H9 (cell line): ENCODE measurements around the gene AMMECR1L. TPM values are rescaled to one million over a fixed set of nuclear protein-coding genes. Genes with fewer than 3 reads are reported as not detected.

Experiments used
- DNase-seq: peaks from one replicate; pipeline ENCODE4 v3.0.0-alpha.2; 2017
- H2AFZ ChIP-seq: one replicate; pipeline ENCODE4 v1.6.1; 2013; ENCODE audit warnings: mild to moderate bottlenecking, low read length, control low read depth, moderate library complexity
- H2AK5ac ChIP-seq: 2 replicates; pipeline ENCODE4 v1.6.1; 2013; ENCODE audit warnings: low read length, control low read depth, mixed read lengths; ENCODE audit not compliant: insufficient read length
- H2BK120ac ChIP-seq: one replicate; pipeline ENCODE4 v1.6.1; 2013; ENCODE audit warnings: low read depth, mild to moderate bottlenecking, low read length, control low read depth, inconsistent platforms; ENCODE audit not compliant: poor library complexity, severe bottlenecking
- H2BK12ac ChIP-seq: 2 replicates; pipeline ENCODE4 v1.6.1; 2013; ENCODE audit warnings: low read length, control low read depth, mixed read lengths, low read depth; ENCODE audit not compliant: insufficient read length
- H2BK15ac ChIP-seq: 2 replicates; pipeline ENCODE4 v1.6.1; 2013; ENCODE audit warnings: low read depth, low read length, control low read depth
- H2BK20ac ChIP-seq: one replicate; pipeline ENCODE4 v1.6.1; 2013; ENCODE audit warnings: low read depth, mild to moderate bottlenecking, low read length, control low read depth, inconsistent platforms; ENCODE audit not compliant: poor library complexity, severe bottlenecking
- H2BK5ac ChIP-seq: 2 replicates; pipeline ENCODE4 v1.6.1; 2013; ENCODE audit warnings: low read length, control low read depth, mixed read lengths; ENCODE audit not compliant: insufficient read length
- H3K14ac ChIP-seq: 2 replicates; pipeline ENCODE4 v1.6.1; 2013; ENCODE audit warnings: low read length, control low read depth; ENCODE audit not compliant: insufficient read depth
- H3K18ac ChIP-seq: 2 replicates; pipeline ENCODE4 v1.6.1; 2013; ENCODE audit warnings: low read depth, mild to moderate bottlenecking, mixed read lengths, low read length, control low read depth; ENCODE audit not compliant: insufficient read length
- H3K23ac ChIP-seq: 2 replicates; pipeline ENCODE4 v1.6.1; 2013; ENCODE audit warnings: low read length, control low read depth, mixed read lengths, low read depth; ENCODE audit not compliant: insufficient read length
- H3K23me2 ChIP-seq: 2 replicates; pipeline ENCODE4 v1.6.1; 2013; ENCODE audit warnings: low read depth, mild to moderate bottlenecking, mixed read lengths, low read length, control low read depth; ENCODE audit not compliant: insufficient read length, poor library complexity, severe bottlenecking
- H3K27ac ChIP-seq: 2 replicates; pipeline ENCODE4 v1.5.1; 2013; ENCODE audit warnings: low read length, control low read depth, mixed read lengths, low read depth; ENCODE audit not compliant: insufficient read length
- H3K27me3 ChIP-seq: 2 replicates; pipeline ENCODE4 v1.6.1; 2013; ENCODE audit warnings: low read length, control low read depth, inconsistent platforms; ENCODE audit not compliant: insufficient read depth
- H3K4ac ChIP-seq: 2 replicates; pipeline ENCODE4 v1.6.1; 2013; ENCODE audit warnings: low read depth, mild to moderate bottlenecking, control low read depth, inconsistent platforms, low read length, moderate library complexity
- H3K4me1 ChIP-seq: 2 replicates; pipeline ENCODE4 v1.6.1; 2013; ENCODE audit warnings: low read length, control low read depth, inconsistent platforms; ENCODE audit not compliant: insufficient read depth
- H3K4me2 ChIP-seq: 2 replicates; pipeline ENCODE4 v1.6.1; 2013; ENCODE audit warnings: low read length, control low read depth, mixed read lengths; ENCODE audit not compliant: insufficient read length, insufficient read depth
- H3K56ac ChIP-seq: 2 replicates; pipeline ENCODE4 v1.6.1; 2013; ENCODE audit warnings: low read depth, mild to moderate bottlenecking, mixed read lengths, low read length, control low read depth; ENCODE audit not compliant: insufficient read length
- H3K79me1 ChIP-seq: 2 replicates; pipeline ENCODE4 v1.6.1; 2013; ENCODE audit warnings: low read depth, mild to moderate bottlenecking, moderate library complexity, low read length, control low read depth, inconsistent platforms; ENCODE audit not compliant: insufficient read depth, poor library complexity, severe bottlenecking
- H3K79me2 ChIP-seq: 2 replicates; pipeline ENCODE4 v1.6.1; 2013; ENCODE audit warnings: low read length, control low read depth, inconsistent platforms; ENCODE audit not compliant: insufficient read depth
- H3K9ac ChIP-seq: 2 replicates; pipeline ENCODE4 v1.6.1; 2013; ENCODE audit warnings: low read length, control low read depth, mixed read lengths; ENCODE audit not compliant: insufficient read length; ENCODE audit errors: extremely low read depth
- H3K9me3 ChIP-seq: one replicate; pipeline ENCODE4 v1.6.1; 2013; ENCODE audit warnings: low read depth, low read length, inconsistent platforms; ENCODE audit not compliant: control insufficient read depth
- H3T11ph ChIP-seq: one replicate; pipeline ENCODE4 v1.6.1; 2013; ENCODE audit warnings: mild to moderate bottlenecking, low read length, control low read depth, inconsistent platforms
- H4K20me1 ChIP-seq: one replicate; pipeline ENCODE4 v1.6.1; 2013; ENCODE audit not compliant: control insufficient read depth, insufficient read length, insufficient read depth
- H4K5ac ChIP-seq: 2 replicates; pipeline ENCODE4 v1.6.1; 2013; ENCODE audit warnings: low read depth, mild to moderate bottlenecking, mixed read lengths, low read length, control low read depth; ENCODE audit not compliant: insufficient read length
- H4K8ac ChIP-seq: replicated peaks from 2 replicates; pipeline ENCODE4 v1.6.1; 2013; ENCODE audit warnings: low read length, control low read depth, mixed read lengths, low read depth; ENCODE audit not compliant: insufficient read length
- H4K91ac ChIP-seq: 2 replicates; pipeline ENCODE4 v1.6.1; 2013; ENCODE audit warnings: low read depth, mild to moderate bottlenecking, moderate library complexity, mixed read lengths, low read length, control low read depth; ENCODE audit not compliant: insufficient read length
- H3K27ac Mint-ChIP-seq, 3 experiments: 2 replicates in 2 of 3; 3 replicates in 1 of 3; pipeline ENCODE4 v1.8.0; 2020 to 2021; ENCODE audit warnings: mixed read lengths in 3 of 3, mild to moderate bottlenecking in 1 of 3, moderate library complexity in 1 of 3
- H3K27me3 Mint-ChIP-seq: 2 replicates; pipeline ENCODE4 v1.8.0; 2021; ENCODE audit warnings: low read depth, mild to moderate bottlenecking, moderate library complexity, mixed read lengths
- H3K36me3 Mint-ChIP-seq, 3 experiments: 2 replicates in 2 of 3; 3 replicates in 1 of 3; pipeline ENCODE4 v1.8.0; 2020 to 2021; ENCODE audit warnings: low read depth in 3 of 3, mixed read lengths in 3 of 3; ENCODE audit not compliant: insufficient read depth in 1 of 3
- H3K4me1 Mint-ChIP-seq, 2 experiments: 2 replicates each; pipeline ENCODE4 v1.8.0; 2020; ENCODE audit warnings: mixed read lengths in 2 of 2
- H3K4me3 Mint-ChIP-seq, 2 experiments: 2 replicates in 1 of 2; 3 replicates in 1 of 2; pipeline ENCODE4 v1.8.0; 2020 to 2021; ENCODE audit warnings: mild to moderate bottlenecking in 2 of 2, mixed read lengths in 2 of 2, moderate library complexity in 1 of 2
- H3K9me3 Mint-ChIP-seq, 2 experiments: 2 replicates in 1 of 2; 3 replicates in 1 of 2; pipeline ENCODE4 v1.8.0; 2020; ENCODE audit warnings: mild to moderate bottlenecking in 2 of 2, mixed read lengths in 2 of 2, moderate library complexity in 1 of 2
- CTCF ChIP-seq: fragments of 200-600 bp; sonication (generic); conservative IDR thresholded peaks from 3 replicates; pipeline ENCODE4 v1.8.0; 2021; ENCODE audit warnings: antibody characterized with exemption, mild to moderate bottlenecking
- WGBS: extraction: QIAGEN DNeasy Blood & Tissue Kit; methylation state at CpG from one replicate; pipeline ENCODE4 v1.1.7; 2013; ENCODE audit warnings: missing lambda C conversion rate, low lambda C conversion rate, mixed read lengths; ENCODE audit not compliant: insufficient read length; ENCODE audit errors: extremely low coverage; 5-methylcytosine and 5-hydroxymethylcytosine counted together
- total RNA-seq: library from RNA; stranded (reverse); gene quantifications from 2 replicates; pipeline ENCODE4 v1.2.1, GENCODE V29; 2021

AMMECR1L gene
- total RNA-seq, 1 experiment from 2014 or later: 20.0 TPM

GRCh38 chr2:127820080-127820668 is 65.6 kb downstream of the AMMECR1L start:
- H3K27me3 Mint-ChIP-seq: peaks cover 12% of the 10 kb centered on the region
- Histone ChIP-seq H3K9ac (no peak overlapping the region), H2BK120ac (no peak overlapping the region), H4K20me1 (no peaks in the 10 kb centered on the region), H3T11ph (no peak overlapping the region), H2AFZ (no peak overlapping the region), H2BK12ac (no peak overlapping the region), H4K5ac (no peak overlapping the region), H3K14ac (no peak overlapping the region), H3K23me2 (no peaks in the 10 kb centered on the region), H4K91ac (no peak overlapping the region), H4K8ac (no peak overlapping the region), H3K56ac (no peak overlapping the region), H3K4ac (no peak overlapping the region), H3K9me3 (peaks cover 36% of the 10 kb centered on the region), H3K79me1 (no peaks in the 10 kb centered on the region), H3K4me1 (no peaks in the 10 kb centered on the region), H3K27ac (no peak overlapping the region), H2BK20ac (no peak overlapping the region), H3K27me3 (no peaks in the 10 kb centered on the region), H3K79me2 (no peaks in the 10 kb centered on the region), H2BK5ac (no peak overlapping the region), H2BK15ac (no peak overlapping the region), H3K18ac (no peak overlapping the region), H3K23ac (no peak overlapping the region), H2AK5ac (no peak overlapping the region), H3K4me2 (no peak overlapping the region)
- no peak overlapping the region for H3K27ac Mint-ChIP-seq
- H3K36me3 Mint-ChIP-seq: peaks cover 6 to 26% (median 19%) of the 10 kb centered on the region in 3 experiments; a peak in 6 of 7 replicates
- no CpG with 5 or more reads among the region's 6 CpGs for WGBS
- H3K4me1 Mint-ChIP-seq: peaks cover 5 to 8% of the 10 kb centered on the region in 2 experiments
- H3K4me3 Mint-ChIP-seq: no peak overlapping the region
- no peak for TF ChIP-seq CTCF
- H3K9me3 Mint-ChIP-seq: peaks cover 37 to 49% of the 10 kb centered on the region in 2 experiments
- no peak for DNase-seq
